NCI-H510A (cell line): ENCODE data around the gene TTC16.

Source experiments
- DNase-seq: peaks from one replicate; lab custom pipeline; 2025; lab: John Stamatoyannopoulos, UW

Gene TTC16

DNA sequence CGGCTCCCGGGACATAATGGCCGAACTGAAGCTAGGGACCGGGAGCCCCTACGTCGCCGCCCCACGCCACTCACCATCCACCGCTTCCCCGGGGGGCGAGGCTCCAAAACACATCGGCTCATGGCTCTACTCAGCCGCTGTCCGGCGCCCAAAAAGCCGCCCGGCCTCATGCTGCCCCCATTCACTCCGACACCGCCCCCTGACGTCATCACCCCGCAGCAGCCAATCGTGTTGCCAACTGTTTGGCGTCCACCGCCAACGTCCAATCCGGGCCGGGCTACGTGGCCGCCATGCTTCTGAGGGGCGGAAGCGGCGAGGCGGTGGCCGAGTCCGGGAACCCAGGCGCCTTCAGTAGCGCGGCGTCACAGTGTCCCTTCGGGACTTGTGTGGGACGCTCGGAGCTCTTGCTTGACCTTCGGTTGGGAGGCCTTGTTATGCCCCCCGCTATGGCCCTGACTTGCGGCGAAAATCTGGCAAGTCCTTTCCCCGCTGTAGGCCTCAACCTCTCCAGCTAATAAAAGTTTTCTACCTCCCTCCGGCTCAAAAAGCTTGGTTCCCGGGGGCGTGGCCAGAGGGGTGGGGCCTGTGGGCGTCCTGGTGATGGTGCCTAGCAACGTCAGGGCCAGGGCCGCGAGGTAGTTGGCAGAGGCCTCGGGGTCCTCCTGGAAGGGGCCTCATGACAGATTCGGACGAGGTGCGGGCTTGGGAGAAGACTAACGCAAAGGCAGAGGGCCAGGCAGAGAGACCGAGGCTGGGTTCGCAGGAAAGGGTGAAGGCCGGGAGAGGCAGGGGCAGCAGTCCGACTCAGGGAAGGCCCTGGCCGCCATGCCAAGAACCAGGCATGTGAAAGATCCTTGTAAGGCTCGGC is at the start of gene TTC16, which contains the start of gene PTRH1:
TSS of gene TTC16 (plus strand) at position 610 of the 868 bp plus-strand sequence. CDS start at position 677, 67 bp downstream.
TSS of gene PTRH1 (minus strand) at position 194 of the 868 bp plus-strand sequence. CDS start at position 170, 24 bp downstream.
- DNase-seq: peak; percentile 91

- DNase-seq: no peak
Observed at GRCh38 chr9:127667127-127667844, 48.6 kb upstream of the TTC16 start.

- DNase-seq: no peak
Observed at GRCh38 chr9:127667906-127668305, 48.0 kb upstream of the TTC16 start.

- no peak for DNase-seq
Observed at GRCh38 chr9:127673234-127673633, 42.6 kb upstream of the TTC16 start.

DNA sequence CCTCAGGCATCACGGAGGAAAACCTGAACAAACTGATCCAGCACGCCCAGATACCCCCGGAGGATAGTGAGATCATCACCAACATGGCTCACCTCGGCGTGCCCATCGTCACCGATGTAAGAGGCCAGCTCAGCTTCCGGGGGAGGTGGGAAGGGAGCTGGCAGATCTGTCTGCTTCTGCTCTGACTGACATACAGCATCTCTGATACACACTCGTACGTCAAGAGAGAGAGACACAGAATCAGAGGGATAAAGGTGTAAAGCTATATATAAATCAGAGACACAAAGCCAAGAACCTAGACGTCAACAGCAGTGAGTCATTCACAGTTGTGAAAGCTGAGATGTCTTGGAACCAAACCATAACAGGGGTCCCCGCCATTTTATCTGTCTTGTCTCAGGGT is 39.2 kb upstream of the TTC16 start:
- DNase-seq: no peak

- no peak for DNase-seq
Observed at GRCh38 chr9:127679506-127679905, 36.4 kb upstream of the TTC16 start.

DNA sequence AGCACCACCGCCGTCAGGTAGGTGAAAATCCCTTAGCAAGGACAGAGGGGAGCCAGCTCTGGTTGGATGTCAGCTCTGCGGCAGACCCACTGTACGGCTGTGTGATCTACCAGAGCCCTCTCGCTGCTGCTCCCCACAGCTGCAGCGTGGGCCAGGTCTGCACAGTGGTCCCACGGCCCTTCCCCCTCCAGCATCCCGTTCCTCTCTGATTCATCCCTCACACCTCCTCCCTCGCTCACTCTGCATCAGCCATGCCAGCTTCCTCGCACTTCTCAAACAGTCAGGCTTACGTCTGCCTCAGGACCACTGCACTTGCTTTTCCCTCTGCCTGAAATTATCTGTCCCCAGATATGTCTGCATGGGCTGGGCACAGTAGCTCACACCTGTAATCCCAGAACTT is 35.7 kb upstream of the TTC16 start:
- DNase-seq: no peak

- DNase-seq: no peak
Observed at GRCh38 chr9:127680846-127681245, 35.0 kb upstream of the TTC16 start.

GRCh38 chr9:127682351-127683136 is 33.3 kb upstream of the TTC16 start:
- no peak for DNase-seq

- no peak for DNase-seq
Observed at GRCh38 chr9:127683723-127684122, 32.2 kb upstream of the TTC16 start.

DNA sequence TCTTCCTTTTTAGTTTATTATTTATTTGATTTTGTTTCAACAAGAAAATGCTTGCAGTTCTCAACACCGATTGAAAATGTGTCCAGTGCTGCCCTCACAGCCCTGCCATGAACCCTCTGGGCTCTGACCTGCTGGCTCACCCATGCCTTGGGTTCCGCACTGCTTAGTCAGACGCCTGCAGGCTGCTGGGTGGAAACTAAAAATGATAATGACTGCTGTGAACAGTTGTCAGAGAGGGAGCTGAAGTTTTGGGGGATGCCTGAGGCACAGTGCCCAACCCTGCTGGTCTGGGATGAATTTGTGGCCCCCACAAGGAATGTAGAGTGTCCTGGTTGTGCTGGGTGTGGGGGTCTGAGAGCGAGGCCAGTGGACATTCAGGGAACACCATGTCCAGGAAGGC is 31.3 kb upstream of the TTC16 start:
- DNase-seq: no peak

DNA sequence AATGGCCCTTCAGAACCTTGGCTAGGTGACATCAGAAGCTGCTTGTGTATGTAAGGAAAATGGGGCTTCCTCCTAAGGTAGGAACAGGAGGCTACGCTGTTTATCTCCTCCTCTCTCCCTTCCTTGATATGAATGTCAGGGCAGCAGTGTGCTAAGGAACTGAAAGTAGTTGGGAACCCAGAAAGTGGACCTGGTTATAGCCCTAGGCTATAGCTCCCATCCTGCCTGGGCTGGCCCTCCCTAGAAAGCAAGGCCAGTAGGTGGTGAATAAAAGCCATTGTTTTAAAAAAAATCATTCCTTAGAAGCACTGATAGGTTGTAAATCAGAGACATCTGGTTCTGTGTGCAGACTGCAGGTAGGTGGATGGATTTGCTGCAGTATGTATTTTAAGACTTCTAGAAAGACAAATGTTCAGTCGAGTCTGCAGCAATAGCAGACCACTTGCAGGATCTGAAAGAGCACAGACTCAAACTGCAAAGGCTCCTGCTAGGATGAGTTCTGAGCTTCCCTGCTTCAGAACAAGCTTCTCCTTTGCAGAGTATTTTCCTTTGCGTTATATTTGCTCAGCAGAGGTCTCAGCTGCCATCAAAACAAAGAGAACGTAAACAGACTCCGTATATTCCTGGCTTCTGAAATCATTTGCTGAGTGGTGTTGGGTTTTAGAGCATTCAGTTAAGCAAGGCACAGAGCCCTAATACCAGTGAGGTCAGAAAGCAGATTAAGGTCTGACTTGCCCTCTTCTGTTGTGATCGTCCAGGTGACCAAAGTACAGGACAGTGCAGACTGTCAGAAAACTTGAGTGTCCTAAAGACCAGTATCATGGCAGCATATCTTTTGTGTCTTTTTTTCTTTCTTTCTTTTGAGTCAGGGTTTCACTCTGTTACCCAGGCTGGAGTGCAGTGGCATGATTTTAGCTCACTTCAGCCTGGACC is 29.2 kb upstream of the TTC16 start:
- DNase-seq: no peak

DNA sequence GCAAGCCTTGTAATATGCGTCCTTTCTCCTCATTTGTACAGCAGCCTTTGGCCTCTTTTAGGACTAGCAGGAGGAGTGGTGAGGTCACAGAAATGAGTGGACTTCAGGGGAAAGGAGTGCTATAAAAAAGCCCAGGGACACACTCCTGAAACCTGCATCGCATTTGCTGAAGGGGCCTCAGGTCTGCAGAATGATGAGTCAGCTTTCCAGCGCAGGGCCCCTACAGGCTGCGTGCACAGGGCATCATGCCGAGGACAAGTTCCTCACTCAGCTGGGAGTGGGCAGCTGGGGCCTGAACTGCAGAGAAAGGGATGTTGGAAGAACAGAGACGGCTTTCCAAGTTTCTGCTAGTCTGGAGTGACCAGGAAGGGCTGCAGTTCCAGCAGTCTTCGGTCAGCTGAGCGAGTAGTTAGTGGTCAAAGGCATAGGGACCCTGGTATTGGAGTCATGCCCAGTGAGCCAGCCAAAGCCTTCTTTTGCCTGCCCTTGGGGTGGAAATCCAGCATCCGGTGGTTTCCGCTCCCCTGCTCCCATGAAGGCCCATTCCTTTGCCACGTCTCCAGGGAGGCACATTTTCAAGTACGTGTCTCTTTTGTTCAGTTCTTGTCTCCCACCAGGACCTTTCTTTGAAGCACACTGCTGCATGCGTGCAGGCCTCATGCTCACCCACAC is 26.4 kb upstream of the TTC16 start:
- DNase-seq: no peak

DNA sequence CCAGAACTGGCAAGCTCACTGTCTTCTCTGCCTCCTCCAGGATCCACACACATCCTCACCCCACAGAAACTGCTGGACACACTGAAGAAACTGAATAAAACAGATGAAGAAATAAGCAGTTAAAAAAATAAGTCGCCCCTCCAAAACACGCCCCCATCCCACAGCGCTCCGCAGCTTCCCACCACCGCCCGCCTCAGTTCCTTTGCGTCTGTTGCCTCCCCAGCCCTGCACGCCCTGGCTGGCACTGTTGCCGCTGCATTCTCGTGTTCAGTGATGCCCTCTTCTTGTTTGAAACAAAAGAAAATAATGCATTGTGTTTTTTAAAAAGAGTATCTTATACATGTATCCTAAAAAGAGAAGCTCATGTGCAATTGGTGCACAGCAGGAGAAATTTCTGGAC is 25.1 kb upstream of the TTC16 start:
- no peak for DNase-seq

DNA sequence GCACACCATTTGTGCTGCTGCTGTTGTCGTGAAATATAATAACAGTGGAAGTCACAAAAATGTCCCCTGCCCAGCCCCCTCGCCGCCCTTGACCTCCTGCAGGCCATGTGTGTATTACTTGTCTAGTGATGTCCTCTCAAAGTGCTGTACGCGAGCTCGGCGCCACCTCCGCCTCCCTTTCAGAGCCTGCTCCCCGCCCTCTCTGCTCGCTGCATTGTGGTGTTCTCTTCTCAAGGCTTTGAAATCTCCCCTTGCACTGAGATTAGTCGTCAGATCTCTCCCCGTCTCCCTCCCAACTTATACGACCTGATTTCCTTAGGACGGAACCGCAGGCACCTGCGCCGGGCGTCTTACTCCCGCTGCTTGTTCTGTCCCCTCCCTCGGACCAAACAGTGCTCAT is 23.8 kb upstream of the TTC16 start:
- DNase-seq: no peak

DNA sequence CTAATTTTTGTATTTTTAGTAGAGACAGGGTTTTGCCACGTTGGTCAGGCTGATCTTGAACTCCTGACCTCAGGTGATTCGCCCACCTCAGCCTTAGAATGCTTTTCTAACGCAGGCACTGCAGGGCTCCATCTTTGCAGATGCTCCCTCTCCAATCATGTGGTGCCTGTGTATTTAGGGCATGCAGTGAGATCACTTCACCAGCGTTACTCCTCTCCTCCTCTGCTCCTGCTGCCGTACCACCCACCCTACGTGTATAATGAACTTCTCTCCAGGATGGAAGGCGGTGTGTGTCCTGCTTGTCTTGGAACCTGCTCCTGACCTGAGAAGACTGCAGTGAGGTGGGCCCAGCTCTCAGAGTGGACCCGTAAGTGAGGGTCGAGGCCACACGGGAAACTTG is 22.7 kb upstream of the TTC16 start:
- no peak for DNase-seq

DNA sequence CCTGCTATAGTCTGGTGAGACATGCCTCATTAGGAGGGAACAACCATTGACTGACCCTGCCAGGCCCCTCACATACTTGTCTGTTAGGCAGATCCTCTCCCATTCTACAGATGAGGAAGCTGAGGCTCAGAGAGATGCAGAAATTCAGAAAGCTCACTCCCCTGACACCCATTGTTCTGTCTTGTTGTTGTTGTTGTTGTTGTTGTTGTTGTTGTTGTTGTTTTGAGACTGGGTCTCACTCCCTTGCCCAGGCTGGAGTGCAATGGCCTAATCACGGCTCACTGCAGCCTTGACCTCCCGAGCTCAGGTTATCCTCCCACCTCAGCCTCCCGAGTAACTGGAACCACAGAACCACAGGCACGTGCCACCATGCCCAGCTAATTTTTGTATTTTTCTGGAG is 22.2 kb upstream of the TTC16 start:
- no peak for DNase-seq

GRCh38 chr9:127694890-127695720 is 20.8 kb upstream of the TTC16 start:
- no peak for DNase-seq

DNA sequence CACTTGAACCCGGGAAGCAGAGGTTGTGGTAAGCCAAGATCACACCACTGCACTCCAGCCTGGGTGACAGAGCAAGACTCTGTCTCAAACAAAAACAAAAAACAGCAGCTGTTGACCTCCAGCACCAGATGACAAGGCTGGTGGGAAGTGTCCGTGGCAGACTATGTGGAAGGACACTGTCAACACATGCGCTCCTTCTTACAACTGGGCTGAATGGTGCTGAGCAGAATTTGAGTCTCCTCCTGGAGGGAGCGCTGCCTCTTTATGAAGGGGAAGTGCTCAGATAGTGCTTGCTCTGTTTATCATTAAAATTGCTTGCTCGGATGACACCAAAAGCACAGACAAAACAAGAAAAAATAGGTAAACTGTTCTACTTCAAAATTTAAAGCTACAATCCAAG is 18.3 kb upstream of the TTC16 start:
- DNase-seq: no peak

GRCh38 chr9:127698386-127698785 is 17.5 kb upstream of the TTC16 start:
- no peak for DNase-seq
